Measurements from ENCODE around the gene PITPNC1. TPM values are rescaled to one million over a fixed set of nuclear protein-coding genes. Genes with fewer than 3 reads are reported as not detected.

Gene PITPNC1
- polyA plus RNA-seq, 1 of the 3 experiments (the other 2 are of a cell fraction), result 18.4 TPM

GRCh38 chr17:67484261-67484660 lies 107.2 kb downstream of the PITPNC1 start:
- Histone ChIP-seq H3K4me1 (ENCODE audit: control insufficient read depth in 1 of 2, insufficient read depth in 2 of 2, low read depth in 1 of 2, low read length in 1 of 2) (peaks cover 0 to 7% of the 10 kb centered on the region in 2 experiments; a peak in 2 of 4 replicates), H3K4me2 (no peak overlapping the region), H3K27me3 (ENCODE audit: insufficient read depth) (no peaks in the 10 kb centered on the region), H4K20me1 (ENCODE audit: insufficient read depth) (no peaks in the 10 kb centered on the region), H2AFZ (ENCODE audit: low read depth) (no peak overlapping the region), H3K79me2 (ENCODE audit: insufficient read depth) (peaks cover 13% of the 10 kb centered on the region; the same call in 1 of the 2 replicates), H3F3A (replicated peaks; ENCODE audit: insufficient read depth) (peaks cover 5% of the 10 kb centered on the region), H3K27ac (ENCODE audit: low read depth in 2 of 2, low read length in 1 of 2) (no peak overlapping the region), H3K4me3 (ENCODE audit: low read depth in 2 of 2, low read length in 1 of 2) (no peak overlapping the region), H3K36me3 (replicated peaks in 1 of 2; ENCODE audit: control insufficient read depth in 1 of 2, insufficient read depth in 2 of 2, low read length in 1 of 2) (no peaks in the 10 kb centered on the region), H3K9ac (no peak overlapping the region), H3K9me2 (no peaks in the 10 kb centered on the region), H3K9me3 (no peaks in the 10 kb centered on the region)
- DNase-seq, result no peak
- POLR2A ChIA-PET, result no interaction called here
- CTCF ChIA-PET, result interaction anchor here (0.5 to 14.5 kb wide), 6 partner anchors 10 to 137 kb away, joined by 3 to 284 read pairs (median 42); partner anchors contain the start of gene PITPNC1
- 92% methylated on average over 4 of the region's 4 CpGs for WGBS (ENCODE audit: low lambda C conversion rate)
- TF ChIP-seq USF2 (IDR thresholded peaks at IDR 0.05; ENCODE audit: borderline replicate concordance, low read depth, low read length) (no peak), ZBTB33 (IDR thresholded peaks at IDR 0.05; ENCODE audit: borderline replicate concordance, low read depth) (no peak), NFIC (IDR thresholded peaks at IDR 0.05; ENCODE audit: borderline replicate concordance) (no peak)

DNA sequence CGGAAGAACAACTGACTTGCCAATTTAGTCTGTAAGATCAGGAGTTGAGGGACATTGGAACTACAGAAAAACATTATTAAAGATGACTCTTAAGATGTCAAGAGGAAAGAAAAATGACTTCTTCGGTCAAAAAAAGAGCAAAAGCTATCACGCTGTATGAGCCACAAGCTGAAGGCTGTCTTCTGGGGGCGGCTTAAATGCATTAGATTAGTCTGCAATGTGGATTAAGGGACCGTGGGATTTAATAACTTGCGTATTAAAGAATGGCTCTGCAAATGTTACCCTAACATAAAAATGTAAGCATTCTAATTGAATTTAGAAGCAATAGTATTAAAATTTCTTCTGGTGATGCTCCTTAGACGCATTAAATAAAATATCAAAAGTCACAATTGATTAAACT lies 108.6 kb downstream of the PITPNC1 start:
- Histone ChIP-seq H3K9me2 (no peaks in the 10 kb centered on the region), H3K27me3 (ENCODE audit: insufficient read depth) (no peaks in the 10 kb centered on the region), H3K9me3 (no peaks in the 10 kb centered on the region), H2AFZ (ENCODE audit: low read depth) (no peak overlapping the region), H3K36me3 (replicated peaks in 1 of 2; ENCODE audit: control insufficient read depth in 1 of 2, insufficient read depth in 2 of 2, low read length in 1 of 2) (no peaks in the 10 kb centered on the region), H3K4me1 (ENCODE audit: control insufficient read depth in 1 of 2, insufficient read depth in 2 of 2, low read depth in 1 of 2, low read length in 1 of 2) (peaks cover 7 to 13% of the 10 kb centered on the region in 2 experiments; a peak in 3 of 4 replicates), H3K9ac (no peak overlapping the region), H3K4me3 (ENCODE audit: low read depth in 2 of 2, low read length in 1 of 2) (no peak overlapping the region), H3F3A (replicated peaks; ENCODE audit: insufficient read depth) (no peaks in the 10 kb centered on the region), H3K4me2 (no peak overlapping the region), H4K20me1 (ENCODE audit: insufficient read depth) (no peaks in the 10 kb centered on the region), H3K79me2 (ENCODE audit: insufficient read depth) (peaks cover 13% of the 10 kb centered on the region; the same call in 1 of the 2 replicates), H3K27ac (ENCODE audit: low read depth in 2 of 2, low read length in 1 of 2) (no peak overlapping the region)
- ChIA-PET CTCF (interaction anchor here (0.6 to 5.8 kb wide), 4 partner anchors 11 to 204 kb away, joined by 3 to 78 read pairs (median 10); no protein-coding TSS in a partner anchor), POLR2A (interaction anchor here (0.6 kb wide), 1 partner anchor 85 kb away, joined by 4 read pairs; no protein-coding TSS in a partner anchor)
- DNase-seq, result no peak
- 94% methylated on average over 7 of the region's 7 CpGs for WGBS (ENCODE audit: low lambda C conversion rate)
- TF ChIP-seq TCF12 (IDR thresholded peaks at IDR 0.05), result no peak
- no peak for TF ChIP-seq SIN3A (IDR thresholded peaks at IDR 0.05; ENCODE audit: borderline replicate concordance, low read depth, low read length)
- TF ChIP-seq YY1 (IDR thresholded peaks at IDR 0.05; ENCODE audit: low read depth), result no peak
- no peak for TF ChIP-seq RCOR1 (IDR thresholded peaks at IDR 0.05; ENCODE audit: low read length)
- TF ChIP-seq, protein P1, sequence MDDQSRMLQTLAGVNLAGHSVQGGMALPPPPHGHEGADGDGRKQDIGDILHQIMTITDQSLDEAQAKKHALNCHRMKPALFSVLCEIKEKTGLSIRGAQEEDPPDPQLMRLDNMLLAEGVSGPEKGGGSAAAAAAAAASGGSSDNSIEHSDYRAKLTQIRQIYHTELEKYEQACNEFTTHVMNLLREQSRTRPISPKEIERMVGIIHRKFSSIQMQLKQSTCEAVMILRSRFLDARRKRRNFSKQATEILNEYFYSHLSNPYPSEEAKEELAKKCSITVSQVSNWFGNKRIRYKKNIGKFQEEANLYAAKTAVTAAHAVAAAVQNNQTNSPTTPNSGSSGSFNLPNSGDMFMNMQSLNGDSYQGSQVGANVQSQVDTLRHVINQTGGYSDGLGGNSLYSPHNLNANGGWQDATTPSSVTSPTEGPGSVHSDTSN (IDR thresholded peaks at IDR 0.05), result no peak
- no peak for TF ChIP-seq SMC3 (IDR thresholded peaks at IDR 0.05; ENCODE audit: low read depth, low read length)
- TF ChIP-seq, protein P2, sequence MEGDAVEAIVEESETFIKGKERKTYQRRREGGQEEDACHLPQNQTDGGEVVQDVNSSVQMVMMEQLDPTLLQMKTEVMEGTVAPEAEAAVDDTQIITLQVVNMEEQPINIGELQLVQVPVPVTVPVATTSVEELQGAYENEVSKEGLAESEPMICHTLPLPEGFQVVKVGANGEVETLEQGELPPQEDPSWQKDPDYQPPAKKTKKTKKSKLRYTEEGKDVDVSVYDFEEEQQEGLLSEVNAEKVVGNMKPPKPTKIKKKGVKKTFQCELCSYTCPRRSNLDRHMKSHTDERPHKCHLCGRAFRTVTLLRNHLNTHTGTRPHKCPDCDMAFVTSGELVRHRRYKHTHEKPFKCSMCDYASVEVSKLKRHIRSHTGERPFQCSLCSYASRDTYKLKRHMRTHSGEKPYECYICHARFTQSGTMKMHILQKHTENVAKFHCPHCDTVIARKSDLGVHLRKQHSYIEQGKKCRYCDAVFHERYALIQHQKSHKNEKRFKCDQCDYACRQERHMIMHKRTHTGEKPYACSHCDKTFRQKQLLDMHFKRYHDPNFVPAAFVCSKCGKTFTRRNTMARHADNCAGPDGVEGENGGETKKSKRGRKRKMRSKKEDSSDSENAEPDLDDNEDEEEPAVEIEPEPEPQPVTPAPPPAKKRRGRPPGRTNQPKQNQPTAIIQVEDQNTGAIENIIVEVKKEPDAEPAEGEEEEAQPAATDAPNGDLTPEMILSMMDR (IDR thresholded peaks at IDR 0.05), result no peak
- TF ChIP-seq GATA2 (CRISPR knock-in tag; IDR thresholded peaks at IDR 0.05), result no peak
- TF ChIP-seq, protein P3, sequence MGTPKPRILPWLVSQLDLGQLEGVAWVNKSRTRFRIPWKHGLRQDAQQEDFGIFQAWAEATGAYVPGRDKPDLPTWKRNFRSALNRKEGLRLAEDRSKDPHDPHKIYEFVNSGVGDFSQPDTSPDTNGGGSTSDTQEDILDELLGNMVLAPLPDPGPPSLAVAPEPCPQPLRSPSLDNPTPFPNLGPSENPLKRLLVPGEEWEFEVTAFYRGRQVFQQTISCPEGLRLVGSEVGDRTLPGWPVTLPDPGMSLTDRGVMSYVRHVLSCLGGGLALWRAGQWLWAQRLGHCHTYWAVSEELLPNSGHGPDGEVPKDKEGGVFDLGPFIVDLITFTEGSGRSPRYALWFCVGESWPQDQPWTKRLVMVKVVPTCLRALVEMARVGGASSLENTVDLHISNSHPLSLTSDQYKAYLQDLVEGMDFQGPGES (IDR thresholded peaks at IDR 0.05; ENCODE audit: low read depth, low read length), result no peak
- no peak for TF ChIP-seq FOSL2 (IDR thresholded peaks at IDR 0.05; ENCODE audit: borderline replicate concordance, low read depth)
- TF ChIP-seq REST (IDR thresholded peaks at IDR 0.05; ENCODE audit: low read depth, low read length), result no peak
- TF ChIP-seq NRF1 (IDR thresholded peaks at IDR 0.05; ENCODE audit: low read depth, low read length), result no peak
- no peak for TF ChIP-seq RXRA (IDR thresholded peaks at IDR 0.05; ENCODE audit: borderline replicate concordance, low read depth)
